H54 (cell line): ENCODE measurements around the gene COBL.

Source experiments
- DNase-seq: peaks from one replicate; pipeline ENCODE4 v3.0.0; 2011; ENCODE audit warnings: low spot score, mixed read lengths; ENCODE audit not compliant: insufficient read length
- FAIRE-seq: peaks from 3 replicates; lab custom pipeline; 2011; peaks lifted over from hg19 to GRCh38; lab: Jason Lieb, UNC
- POLR2A ChIP-seq: IDR thresholded peaks from 2 replicates; pipeline ENCODE4 v1.6.1; 2011; ENCODE audit warnings: low read depth, mild to moderate bottlenecking, low read length

COBL gene

DNA sequence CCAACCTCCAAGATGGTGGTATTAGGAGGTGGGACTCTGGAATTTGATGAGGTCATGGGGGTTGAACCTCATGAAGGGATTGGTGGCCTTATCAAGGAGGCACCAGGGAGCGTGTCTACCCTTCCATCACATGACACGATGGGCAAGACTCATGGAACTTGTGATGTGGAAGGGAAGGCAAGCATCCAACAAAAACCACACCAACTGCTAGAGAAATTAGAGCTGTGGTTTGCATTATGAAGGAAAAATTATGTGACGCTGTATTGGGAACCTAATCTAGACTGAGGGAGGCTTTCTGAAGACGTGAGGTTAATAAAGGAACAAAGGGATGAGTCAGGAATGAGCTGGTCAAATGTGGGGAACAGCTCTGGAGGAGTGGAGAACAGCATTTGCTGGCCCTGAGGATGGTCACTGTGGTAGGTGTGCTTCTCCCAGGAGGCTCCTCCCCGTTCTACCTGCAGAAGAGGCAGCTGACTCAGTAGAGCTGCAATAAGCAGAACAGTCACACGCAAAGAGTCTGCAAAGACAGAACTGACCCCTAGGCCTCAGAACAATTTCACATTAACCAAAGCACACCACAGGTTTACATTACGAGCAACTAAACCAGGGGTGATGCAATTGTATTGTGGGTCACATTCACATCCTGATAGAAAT, 297.3 kb downstream of the COBL start:
- FAIRE-seq = peak; percentile 30
- DNase-seq = peak; percentile 71
- TF ChIP-seq POLR2A = no peak

DNA sequence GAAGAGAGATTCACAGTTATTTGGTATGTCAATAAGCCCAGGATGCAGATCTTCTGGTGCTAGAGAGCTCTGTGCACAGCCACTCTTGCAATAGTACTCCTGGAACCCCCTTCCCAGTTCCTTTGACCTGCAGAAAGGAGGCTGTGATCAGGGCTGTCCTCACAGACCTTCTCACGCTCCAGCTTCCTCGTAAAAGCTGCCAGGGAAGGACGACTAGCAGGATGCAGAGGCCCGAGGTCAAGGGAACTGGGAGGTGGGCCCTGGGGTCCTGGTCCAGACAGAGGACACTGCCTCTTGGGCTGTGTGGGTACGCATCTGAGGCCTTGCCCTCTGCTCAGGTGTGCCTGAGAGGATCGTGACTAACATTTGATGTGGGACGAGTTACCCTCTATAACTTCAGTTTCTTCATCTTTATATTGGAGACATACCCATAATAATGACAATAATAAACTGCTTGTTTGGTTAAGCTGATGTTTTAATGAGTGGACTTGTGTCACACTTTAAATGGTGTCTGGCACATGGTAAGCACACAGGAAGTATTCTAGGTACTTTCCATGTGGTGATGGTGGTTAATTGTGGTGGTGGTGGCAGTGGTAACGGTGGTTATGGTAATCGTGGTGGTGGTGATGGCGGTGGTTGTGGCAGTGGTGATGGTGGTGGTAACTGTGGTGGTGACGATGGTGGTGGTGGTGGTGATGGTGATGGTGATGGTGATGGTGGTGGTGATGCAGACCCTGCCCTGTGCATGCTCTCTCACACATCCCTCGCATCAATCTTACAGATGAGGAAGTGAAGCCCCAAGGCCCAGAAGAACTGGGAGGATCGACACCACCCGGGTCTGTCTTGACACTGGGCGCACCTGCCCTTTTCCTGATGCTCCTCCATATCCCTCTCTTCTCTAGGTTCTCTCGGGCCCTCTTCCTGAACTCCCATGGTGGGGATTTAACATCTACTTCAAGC, 298.8 kb downstream of the COBL start:
- no peak for TF ChIP-seq POLR2A
- no peak for FAIRE-seq
- no peak for DNase-seq

DNA sequence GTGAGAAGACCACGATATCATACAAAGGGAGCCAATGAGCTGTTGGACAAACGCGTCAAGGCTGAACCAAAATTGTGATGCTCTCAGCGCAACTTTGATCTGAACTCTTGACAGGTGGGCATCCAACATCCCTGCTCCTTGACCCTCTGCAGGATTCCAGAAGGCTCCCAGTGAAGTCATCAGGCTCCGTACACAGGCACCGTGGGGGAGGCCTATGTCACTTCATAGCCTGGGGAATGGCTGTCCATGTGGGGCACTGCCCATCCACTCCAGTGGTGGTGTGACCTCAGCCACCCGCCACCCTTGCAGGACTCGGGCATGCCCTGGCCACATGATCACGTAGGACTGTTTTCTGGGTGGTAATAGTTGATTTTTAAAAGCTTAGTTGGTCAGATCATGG, 300.1 kb downstream of the COBL start:
- TF ChIP-seq POLR2A = no peak
- DNase-seq (no peak), FAIRE-seq (no peak)

- TF ChIP-seq POLR2A = no peak
- FAIRE-seq = no peak
- DNase-seq = no peak
These were observed 301.0 kb downstream of the COBL start for GRCh38 chr7:51015581-51015980.

- no peak for TF ChIP-seq POLR2A
- no peak for FAIRE-seq
- DNase-seq = no peak
These were observed 301.8 kb downstream of the COBL start for GRCh38 chr7:51014811-51015210.

DNA sequence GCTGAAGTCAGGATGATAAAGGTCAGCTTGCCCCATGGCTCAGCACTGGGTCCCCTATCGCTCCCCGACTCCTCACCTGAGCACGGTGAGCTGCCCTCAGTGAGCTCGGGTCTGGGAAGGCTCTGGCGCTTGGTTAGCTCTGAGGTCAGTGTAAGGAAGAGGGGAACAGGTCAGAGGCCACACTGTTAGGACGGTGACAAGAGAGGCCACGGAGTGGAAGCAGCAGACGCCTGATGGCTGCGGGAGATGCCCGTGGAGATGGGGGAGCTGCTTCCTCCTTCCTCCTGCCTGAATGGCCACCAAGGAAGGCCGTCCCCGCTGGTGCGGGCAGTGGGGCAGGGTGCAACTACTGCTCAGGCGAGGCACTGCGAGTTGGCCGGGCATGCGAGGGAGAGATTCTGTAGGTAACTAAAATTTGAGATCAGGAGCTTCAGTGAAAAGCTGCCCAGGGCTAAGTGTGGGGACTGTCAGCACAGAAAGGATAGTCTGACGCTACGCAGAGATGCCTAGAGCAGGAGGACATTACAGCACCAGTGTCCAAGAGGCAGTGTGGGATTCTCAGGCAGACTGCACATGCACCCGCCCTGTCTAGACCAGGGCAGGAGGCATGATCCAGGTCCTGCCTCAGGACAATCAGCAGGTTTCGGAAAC, 302.6 kb downstream of the COBL start:
- no peak for TF ChIP-seq POLR2A
- FAIRE-seq = no peak
- no peak for DNase-seq

DNA sequence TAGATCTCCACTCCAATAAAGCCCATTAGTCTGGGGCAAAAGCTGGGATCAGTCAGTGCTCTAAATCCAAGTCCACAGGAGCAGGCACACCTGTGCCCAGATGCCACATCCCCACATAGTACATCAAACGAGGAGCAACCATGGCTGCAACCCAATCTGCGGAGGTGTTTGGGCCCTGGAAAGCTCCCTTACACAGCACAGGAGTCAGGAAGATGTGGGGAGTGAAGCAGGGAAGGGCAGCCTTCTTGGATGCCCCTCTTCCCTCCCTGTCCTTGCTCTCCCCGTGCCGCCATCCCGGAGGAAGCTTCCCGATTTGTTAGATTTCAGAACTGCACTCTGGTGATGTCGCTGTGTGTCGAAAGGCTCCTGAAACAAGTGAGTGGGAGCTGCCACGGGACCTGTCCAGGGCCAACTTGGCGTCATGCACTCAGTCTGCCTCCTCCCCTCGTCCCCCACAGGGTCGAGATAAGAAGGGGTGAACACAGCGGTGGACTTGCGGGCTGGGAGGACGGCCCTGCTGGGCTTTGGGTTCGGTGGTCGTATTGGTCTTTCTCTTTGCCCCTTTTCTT, 303.3 kb downstream of the COBL start:
- FAIRE-seq = no peak

DNA sequence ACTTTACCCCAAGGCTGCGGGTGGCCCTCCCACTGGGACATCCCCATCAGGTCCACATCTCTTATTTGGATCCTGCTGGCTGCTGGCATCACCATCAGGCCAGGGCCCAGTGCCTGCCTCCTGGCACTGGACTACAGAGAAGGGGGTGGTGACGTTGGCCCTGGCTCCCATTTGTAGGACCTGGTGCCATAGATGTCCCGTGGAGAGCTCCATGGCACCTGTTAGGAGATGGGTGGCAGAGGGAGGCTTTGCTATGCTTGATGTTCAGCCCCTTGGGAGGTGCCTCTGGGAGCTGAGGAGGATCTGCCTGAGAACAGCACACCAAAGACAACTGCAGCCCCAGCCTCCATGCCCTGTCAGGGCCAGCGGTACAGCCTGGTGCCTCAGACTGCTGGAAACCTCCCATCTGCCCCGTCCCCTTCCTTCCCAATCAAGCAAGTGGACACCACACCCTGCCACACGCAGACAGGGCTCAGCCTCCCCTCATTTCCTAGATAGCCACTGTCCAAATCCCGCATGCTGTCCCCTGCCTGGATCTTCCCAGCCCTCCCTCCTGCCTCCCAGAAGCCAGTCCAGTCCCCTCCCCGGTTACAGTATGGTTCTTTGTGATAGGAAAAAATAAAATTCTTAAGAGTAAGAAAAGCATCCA, 303.9 kb downstream of the COBL start:
- no peak for TF ChIP-seq POLR2A
- DNase-seq (no peak), FAIRE-seq (no peak)

More for the DNA sequence above, 303.3 kb downstream of the COBL start:
- no peak for DNase-seq
- no peak for TF ChIP-seq POLR2A

- no peak for TF ChIP-seq POLR2A
- no peak for FAIRE-seq
- DNase-seq = no peak
These were observed 304.8 kb downstream of the COBL start for GRCh38 chr7:51011710-51012350.

DNA sequence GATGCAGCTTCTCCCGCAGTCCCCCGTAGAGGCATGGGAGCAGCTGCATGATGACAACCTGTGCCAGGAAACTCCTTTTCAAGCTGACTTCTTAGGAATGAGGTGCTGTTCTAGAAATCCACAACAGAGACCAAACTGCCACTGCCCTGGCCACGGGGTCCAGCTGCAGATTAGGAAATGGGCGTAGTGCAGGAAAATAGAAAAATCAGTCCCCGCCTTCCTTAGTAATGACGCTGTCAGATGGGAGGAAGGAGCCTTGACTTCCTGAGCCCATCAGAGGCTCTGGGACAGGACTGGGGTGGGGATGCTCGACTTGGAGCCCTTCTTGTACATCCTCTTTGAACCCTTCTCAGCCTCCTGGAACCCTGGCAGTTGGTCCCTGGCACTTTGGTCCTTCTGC, 306.1 kb downstream of the COBL start:
- TF ChIP-seq POLR2A = no peak
- DNase-seq (no peak), FAIRE-seq (no peak)

GRCh38 chr7:51009716-51010496, 306.7 kb downstream of the COBL start:
- TF ChIP-seq POLR2A = 0 out of 2 replicates have a peak, but pooled peaks have one; percentile 10
- DNase-seq (peak; percentile 85), FAIRE-seq (no peak)

DNA sequence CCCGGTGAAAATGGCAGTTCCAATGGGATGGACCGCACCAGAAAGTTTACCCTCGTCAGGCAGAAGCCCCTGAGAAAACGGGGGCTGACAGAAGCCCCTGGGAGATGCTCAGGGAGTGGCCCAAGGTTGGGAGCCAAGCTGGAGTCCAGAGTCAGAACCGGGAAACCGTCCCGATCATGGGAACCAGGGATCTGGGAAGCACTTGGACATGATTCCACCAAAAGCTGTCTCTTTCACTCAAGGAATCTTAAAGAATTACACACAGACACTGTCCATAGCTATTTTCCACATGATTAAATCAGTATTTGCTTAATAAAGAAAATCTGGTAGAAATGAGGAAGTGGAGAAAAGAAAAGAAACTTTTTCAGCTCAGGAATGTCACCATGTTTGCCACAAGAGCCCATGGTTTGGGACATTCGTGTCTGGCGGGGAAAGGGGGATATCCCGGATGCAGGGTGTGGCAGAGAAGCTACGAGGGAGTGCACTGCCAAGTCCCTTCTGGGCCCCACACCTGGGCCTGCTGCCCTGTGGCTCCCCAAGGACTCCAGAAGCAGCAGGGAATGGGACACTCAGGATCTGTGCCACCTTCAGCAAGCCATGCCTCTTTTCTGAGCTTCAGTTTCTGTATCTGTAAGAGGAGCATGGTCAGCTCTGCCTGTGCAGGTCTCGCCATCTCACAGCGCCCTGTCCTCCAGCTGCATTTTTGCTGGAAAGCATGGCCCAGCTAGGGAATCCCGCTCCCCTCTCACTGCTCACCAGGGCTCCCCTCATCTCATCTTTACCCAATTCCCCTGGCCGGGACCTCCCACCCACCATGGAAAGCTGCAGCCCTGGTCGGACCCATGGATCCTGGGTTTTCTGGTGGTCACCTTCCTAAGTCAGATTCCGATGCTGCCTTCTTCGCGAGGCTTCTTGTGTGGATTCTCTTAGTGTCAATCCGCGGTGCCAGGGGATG, 308.8 kb downstream of the COBL start:
- DNase-seq (no peak), FAIRE-seq (no peak)
- TF ChIP-seq POLR2A = no peak
